Right lobe of liver (tissue), 4 donors: ENCODE data around the gene NR6A1.

Source experiments
- CTCF ChIP-seq, 4 donors: fragments of 200-600 bp in 3 of 4; fragments of 450-650 bp in 1 of 4; IDR thresholded peaks; one replicate each; pipeline versions ENCODE4 v1.5.1 to v1.8.0; 2016 to 2022; ENCODE audit warnings: antibody characterized with exemption in 4 of 4, mild to moderate bottlenecking in 2 of 4
- POLR2A ChIP-seq: fragments of 450-650 bp; IDR thresholded peaks from one replicate; pipeline ENCODE4 v1.6.1; 2017; ENCODE audit warnings: antibody characterized with exemption, mild to moderate bottlenecking
- donor health status: DM: no; HTN: no; CAD: no.
- donor health status: DM: no; HTN: no; CAD: no.
- donor health status: DM: no; HTN: yes; CAD: no.

GRCh38 chr9:124593200-124593599, 177.9 kb downstream of the NR6A1 start:
- TF ChIP-seq CTCF (IDR thresholded peaks at IDR 0.05) (no peak), POLR2A (no peak)
